Gastroesophageal sphincter (tissue), 4 donors: ENCODE measurements around the gene RNF212. TPM values are rescaled to one million over a fixed set of nuclear protein-coding genes. Genes with fewer than 3 reads are reported as not detected.

Experiments
- ATAC-seq: fragments of 150-250 bp; one replicate; pipeline ENCODE4 v1.9.1; 2016; ENCODE audit warnings: mild to moderate bottlenecking, moderate library complexity
- H3K27ac ChIP-seq, 4 donors: fragments of 200-600 bp; sonication (generic) in 3 of 4; 1 replicate in 3 of 4; 2 replicates in 1 of 4; pipeline ENCODE4 v1.5.1; 2016 to 2019
- H3K27me3 ChIP-seq: fragments of 200-600 bp; sonication (generic); one replicate; pipeline ENCODE4 v1.5.1; 2019
- H3K36me3 ChIP-seq, 2 donors: fragments of 200-600 bp; sonication (generic); one replicate each; pipeline ENCODE4 v1.5.1; 2019; ENCODE audit warnings: control low read depth in 1 of 2
- H3K4me1 ChIP-seq, 3 donors: fragments of 200-600 bp; sonication (generic); 1 replicate in 2 of 3; 2 replicates in 1 of 3; pipeline ENCODE4 v1.5.1; 2016 to 2019; ENCODE audit warnings: control low read depth in 2 of 3
- H3K4me3 ChIP-seq, 2 donors: fragments of 200-600 bp; sonication (generic); one replicate each; pipeline ENCODE4 v1.5.1; 2019; ENCODE audit warnings: mild to moderate bottlenecking in 1 of 2, moderate library complexity in 1 of 2
- H3K9me3 ChIP-seq, 3 donors: fragments of 200-600 bp; sonication (generic); one replicate each; pipeline ENCODE4 v1.5.1; 2017 to 2019; ENCODE audit warnings: control low read depth in 2 of 3
- CTCF ChIP-seq, 4 experiments: fragments of 200-600 bp in 2 of 4; fragments of 450-650 bp in 2 of 4; sonication (generic) in 1 of 4; IDR thresholded peaks; one replicate each; pipeline ENCODE4 v1.5.1; 2017 to 2019; ENCODE audit warnings: antibody characterized with exemption in 4 of 4, mild to moderate bottlenecking in 2 of 4, moderate library complexity in 2 of 4
- EP300 ChIP-seq: sonication (generic); formaldehyde crosslinking; IDR thresholded peaks from one replicate; pipeline ENCODE4 v1.6.1; 2017; ENCODE audit warnings: antibody characterized with exemption, mild to moderate bottlenecking
- POLR2A ChIP-seq, 2 donors: fragments of 450-650 bp; IDR thresholded peaks; one replicate each; pipeline ENCODE4 v1.6.1; 2017; ENCODE audit warnings: antibody characterized with exemption in 2 of 2, mild to moderate bottlenecking in 2 of 2, moderate library complexity in 1 of 2
- POLR2AphosphoS5 ChIP-seq: sonication (generic); formaldehyde crosslinking; IDR thresholded peaks from one replicate; pipeline ENCODE4 v1.6.1; 2017; ENCODE audit warnings: antibody characterized with exemption
- WGBS, 2 donors: methylation state at CpG; one replicate each; pipeline ENCODE4 v1.1.5; 2018; ENCODE audit warnings: low coverage in 1 of 2; 5-methylcytosine and 5-hydroxymethylcytosine counted together
- total RNA-seq, 4 donors: library from RNA; depleted of rRNA; stranded (reverse); fragments of >200 nt; gene quantifications; one replicate each; pipeline ENCODE4 v1.1.0, GENCODE V29; 2016

The RNF212 gene
- total RNA-seq, 4 donors from 2014 or later = 1.5 to 6.9 (median 4.6) TPM

- Histone ChIP-seq H3K9me3 (no peaks in the 10 kb centered on the region), H3K4me3 (no peak overlapping the region), H3K27ac (no peak overlapping the region), H3K4me1 (no peaks in the 10 kb centered on the region), H3K27me3 (peaks cover 39% of the 10 kb centered on the region), H3K36me3 (peaks cover 0 to 29% of the 10 kb centered on the region in 2 donors)
- 53 to 61% methylated on average over 6 of the region's 17 CpGs for WGBS, 2 donors
- TF ChIP-seq CTCF (IDR thresholded peaks at IDR 0.05) (no peak), POLR2AphosphoS5 (no peak), EP300 (no peak), POLR2A (IDR thresholded peaks at IDR 0.05) (no peak)
- no peak for ATAC-seq
Observed at GRCh38 chr4:1026115-1026514, 87.2 kb downstream of the RNF212 start.

GRCh38 chr4:1024882-1025545 lies 88.3 kb downstream of the RNF212 start:
- Histone ChIP-seq H3K4me3 (no peak overlapping the region), H3K9me3 (no peaks in the 10 kb centered on the region), H3K27me3 (peaks cover 28% of the 10 kb centered on the region), H3K4me1 (no peaks in the 10 kb centered on the region), H3K27ac (no peak overlapping the region), H3K36me3 (peaks cover 0 to 29% of the 10 kb centered on the region in 2 donors)
- WGBS, 2 donors = 80 to 85% methylated on average over 1 to 4 of the region's 32 CpGs
- no peak for ATAC-seq
- no peak for TF ChIP-seq POLR2AphosphoS5
- no peak for TF ChIP-seq POLR2A (IDR thresholded peaks at IDR 0.05)
- no peak for TF ChIP-seq CTCF (IDR thresholded peaks at IDR 0.05)
- no peak for TF ChIP-seq EP300

- TF ChIP-seq CTCF (IDR thresholded peaks at IDR 0.05) (no peak), POLR2AphosphoS5 (no peak), EP300 (no peak), POLR2A (IDR thresholded peaks at IDR 0.05) (no peak)
- Histone ChIP-seq H3K27ac (no peak overlapping the region), H3K4me3 (no peak overlapping the region), H3K4me1 (no peaks in the 10 kb centered on the region), H3K27me3 (peaks cover 19% of the 10 kb centered on the region), H3K9me3 (no peaks in the 10 kb centered on the region), H3K36me3 (peaks cover 0 to 29% of the 10 kb centered on the region in 2 donors)
- ATAC-seq = no peak
- no CpG with 5 or more reads among the region's 83 CpGs for WGBS, 2 donors
Observed at GRCh38 chr4:1023895-1024740, 89.2 kb downstream of the RNF212 start.

GRCh38 chr4:1023075-1023640 lies 90.2 kb downstream of the RNF212 start:
- no peak for ATAC-seq
- H3K27ac ChIP-seq = no peak overlapping the region
- peaks cover 0 to 29% of the 10 kb centered on the region in 2 donors for H3K36me3 ChIP-seq
- no peak overlapping the region for H3K4me3 ChIP-seq
- 70% methylated on average over 2 of the region's 20 CpGs; no CpG with 5 or more reads in 1 of the 2 donors for WGBS, 2 donors
- H3K9me3 ChIP-seq = no peaks in the 10 kb centered on the region
- H3K4me1 ChIP-seq = peaks cover 0 to 7% (median 0%) of the 10 kb centered on the region in 3 donors
- no peak for TF ChIP-seq EP300
- TF ChIP-seq CTCF (IDR thresholded peaks at IDR 0.05) = no peak
- no peak for TF ChIP-seq POLR2AphosphoS5
- no peak for TF ChIP-seq POLR2A (IDR thresholded peaks at IDR 0.05)
- H3K27me3 ChIP-seq = peaks cover 9% of the 10 kb centered on the region
